HepG2 (cell line): ENCODE results near the gene NUP85. TPM values are rescaled to one million over a fixed set of nuclear protein-coding genes. Genes with fewer than 3 reads are reported as not detected.

ENCODE experiments used
- ARNT2 ChIP-seq: sonication (generic); formaldehyde crosslinking; IDR thresholded peaks from 2 replicates; pipeline ENCODE4 v1.8.0; 2022; ENCODE audit warnings: mild to moderate bottlenecking, low read depth, missing genetic modification reagents, moderate library complexity
- CCDC6 ChIP-seq: sonication (generic); formaldehyde crosslinking; IDR thresholded peaks from 2 replicates; pipeline ENCODE4 v1.8.1; 2022; ENCODE audit warnings: mild to moderate bottlenecking, missing genetic modification reagents, moderate library complexity
- GATA4 ChIP-seq: sonication (generic); IDR thresholded peaks from 2 replicates; pipeline ENCODE4 v1.6.1; 2016; ENCODE audit warnings: antibody characterized with exemption, low read depth, borderline replicate concordance
- GPBP1L1 ChIP-seq: sonication (generic); formaldehyde crosslinking; IDR thresholded peaks from 2 replicates; pipeline ENCODE4 v1.5.0; 2020; ENCODE audit warnings: mild to moderate bottlenecking, missing genetic modification reagents
- GTF3A ChIP-seq: sonication (generic); formaldehyde crosslinking; conservative IDR thresholded peaks from 2 replicates; pipeline ENCODE4 v1.4.0; 2020; ENCODE audit warnings: mild to moderate bottlenecking, missing genetic modification reagents
- GZF1 ChIP-seq: sonication (generic); formaldehyde crosslinking; IDR thresholded peaks from 2 replicates; pipeline ENCODE4 v1.5.1; 2020; ENCODE audit warnings: mild to moderate bottlenecking, missing genetic modification reagents
- HDAC6 ChIP-seq: fragments of 200-600 bp; sonication (generic); IDR thresholded peaks from 2 replicates; pipeline ENCODE4 v1.7.0; 2017; ENCODE audit warnings: mild to moderate bottlenecking, antibody characterized with exemption, low read length, low read depth
- HMG20B ChIP-seq: conservative IDR thresholded peaks from 2 replicates; pipeline ENCODE4 v1.6.1; 2016; ENCODE audit warnings: missing genetic modification reagents, missing compliant biosample characterization
- HOXA5 ChIP-seq: sonication (generic); formaldehyde crosslinking; IDR thresholded peaks from 2 replicates; pipeline ENCODE4 v1.4.0; 2020; ENCODE audit warnings: missing genetic modification reagents
- ISX ChIP-seq: sonication (generic); formaldehyde crosslinking; conservative IDR thresholded peaks from 2 replicates; pipeline ENCODE4 v1.5.0; 2020; ENCODE audit warnings: missing genetic modification reagents
- JARID2 ChIP-seq: sonication (generic); formaldehyde crosslinking; IDR thresholded peaks from 2 replicates; pipeline ENCODE4 v1.8.1; 2023; ENCODE audit warnings: missing genetic modification reagents, inconsistent platforms; ENCODE audit not compliant: insufficient replicate concordance
- JUN ChIP-seq: sonication (generic); formaldehyde crosslinking; IDR thresholded peaks from 2 replicates; pipeline ENCODE4 v1.4.0; 2020; ENCODE audit warnings: mild to moderate bottlenecking, missing genetic modification reagents
- MXI1 ChIP-seq: IDR thresholded peaks from 3 replicates; pipeline ENCODE4 v1.6.1; 2012; ENCODE audit warnings: low read depth, low read length, inconsistent platforms, borderline replicate concordance
- POGZ ChIP-seq: sonication (generic); formaldehyde crosslinking; IDR thresholded peaks from 2 replicates; pipeline ENCODE4 v1.4.0; 2020; ENCODE audit warnings: mild to moderate bottlenecking, missing genetic modification reagents
- POLR2A ChIP-seq, 2 experiments: IDR thresholded peaks; 2 replicates each; pipeline ENCODE4 v1.6.1; 2011; ENCODE audit warnings: low read depth in 2 of 2, low read length in 2 of 2, mild to moderate bottlenecking in 1 of 2, moderate library complexity in 1 of 2; ENCODE audit not compliant: insufficient read depth in 1 of 2
- PREB ChIP-seq: sonication (generic); formaldehyde crosslinking; IDR thresholded peaks from 2 replicates; pipeline ENCODE4 v1.4.0; 2020; ENCODE audit warnings: missing genetic modification reagents
- SALL1 ChIP-seq: sonication (generic); formaldehyde crosslinking; IDR thresholded peaks from 2 replicates; pipeline ENCODE4 v1.8.0; 2022; ENCODE audit warnings: mild to moderate bottlenecking, missing genetic modification reagents
- SALL2 ChIP-seq: sonication (generic); formaldehyde crosslinking; IDR thresholded peaks from 2 replicates; pipeline ENCODE4 v1.8.1; 2023; ENCODE audit warnings: mild to moderate bottlenecking, missing genetic modification reagents, inconsistent platforms
- STAG1 ChIP-seq: sonication (generic); formaldehyde crosslinking; IDR thresholded peaks from 2 replicates; pipeline ENCODE4 v1.4.0; 2020; ENCODE audit warnings: missing genetic modification reagents
- ZBED4 ChIP-seq: sonication (generic); formaldehyde crosslinking; IDR thresholded peaks from 2 replicates; pipeline ENCODE4 v1.4.0; 2020; ENCODE audit warnings: missing genetic modification reagents, borderline replicate concordance
- ZNF282 ChIP-seq: fragments of 450-650 bp; IDR thresholded peaks from 2 replicates; pipeline ENCODE4 v1.6.1; 2018; ENCODE audit not compliant: partially characterized antibody
- ZNF556 ChIP-seq: sonication (generic); formaldehyde crosslinking; IDR thresholded peaks from 2 replicates; pipeline ENCODE4 v1.4.0; 2020; ENCODE audit warnings: mild to moderate bottlenecking, missing genetic modification reagents, borderline replicate concordance
- ZNF580 ChIP-seq: IDR thresholded peaks from 2 replicates; pipeline ENCODE4 v1.6.1; 2016; ENCODE audit warnings: low read depth, borderline replicate concordance
- ZNF652 ChIP-seq: IDR thresholded peaks from 2 replicates; pipeline ENCODE4 v1.6.1; 2016; ENCODE audit warnings: low read depth, borderline replicate concordance
- polyA plus RNA-seq, 8 experiments: library from polyadenylated mRNA; depleted of rRNA in 3 of 8; stranded (reverse) in 7 of 8; unstranded in 1 of 8; fragments of >200 nt; fragmentation: Illumina TruSeq in 4 of 8; extraction: Trizol in 4 of 8; gene quantifications; 2 replicates each; pipeline versions ENCODE4 v1.2.1 to v1.2.3, GENCODE V29; 2011 to 2016; ENCODE audit warnings: low read depth in 4 of 8, missing spikeins in 1 of 8, mixed read lengths in 1 of 8; ENCODE audit not compliant: insufficient read depth in 1 of 8
- total RNA-seq, 5 experiments: library from RNA; depleted of rRNA; stranded (reverse); fragments of >200 nt; fragmentation: Illumina TruSeq; extraction: Trizol; gene quantifications; 2 replicates each; pipeline ENCODE4 v1.2.3, GENCODE V29; 2016; ENCODE audit warnings: low read depth in 1 of 5

NUP85 gene
- total and polyA plus RNA-seq, 2 of the 13 experiments (the other 11 are each of a cell fraction or from before 2014, with no cell fraction given) = 89.1 to 124 TPM

- TF ChIP-seq ZNF282 (no peak), ZNF556 (CRISPR knock-in tag) (no peak), SALL2 (peak; percentile 96), HOXA5 (CRISPR knock-in tag) (peak; percentile 92; the same call in 1 of the 2 replicates), GATA4 (no peak; the same call in 1 of the 2 replicates), ISX (CRISPR knock-in tag) (no peak), GTF3A (no peak), ARNT2 (peak; percentile 93), MXI1 (peak; percentile 75; the same call in 2 of the 3 replicates), SALL1 (CRISPR knock-in tag) (peak; percentile 77; the same call in 1 of the 2 replicates), HDAC6 (no peak), JARID2 (CRISPR knock-in tag) (no peak), STAG1 (0 out of 2 replicates have a peak, but pooled peaks have one; percentile 3), POGZ (peak; percentile 53; the same call in 1 of the 2 replicates), CCDC6 (CRISPR knock-in tag) (no peak), POLR2A (IDR thresholded peaks at IDR 0.05; ENCODE audit: insufficient read depth in 1 of 2, low read depth in 2 of 2, low read length in 2 of 2) (peak; percentile 76 to 82), ZNF652 (CRISPR knock-in tag) (no peak), ZBED4 (no peak; the same call in 1 of the 2 replicates), GPBP1L1 (CRISPR knock-in tag) (no peak), HMG20B (CRISPR knock-in tag) (no peak), GZF1 (CRISPR knock-in tag) (0 out of 2 replicates have a peak, but pooled peaks have one; percentile 19), ZNF580 (CRISPR knock-in tag) (peak; percentile 69; the same call in 1 of the 2 replicates), PREB (CRISPR knock-in tag) (no peak), JUN (CRISPR knock-in tag) (no peak; the same call in 1 of the 2 replicates)
Measured at GRCh38 chr17:75182569-75183436, 22.7 kb upstream of the NUP85 start, which contains the start of gene SUMO2 (continued).
